Stimulated activated CD8-positive, alpha-beta memory T cell treated with anti-CD3 and anti-CD28 coated beads, Interleukin-12 subunit alpha, Interleukin-12 subunit beta, amount 100 ng/mL, for 1 hour (primary cell): ENCODE measurements around the gene GNLY.
"Not testable (repeated sequence)": the region's sequence is repeated elsewhere in the genome, so short reads cannot be mapped to it uniquely, and the experiment has no call there.

Source experiments
- DNase-seq: peaks from one replicate; pipeline ENCODE4 v3.0.0-alpha.2; 2020; ENCODE audit warnings: low read depth

GNLY gene

GRCh38 chr2:85710687-85711577 lies 16.8 kb downstream of the GNLY start:
- DNase-seq: no peak

- DNase-seq: no peak
These were observed 17.5 kb downstream of the GNLY start for GRCh38 chr2:85711578-85712060.

- no peak for DNase-seq
These were observed 18.2 kb downstream of the GNLY start for GRCh38 chr2:85712336-85712735.

GRCh38 chr2:85712849-85713612 lies 18.9 kb downstream of the GNLY start:
- no peak for DNase-seq

GRCh38 chr2:85713836-85714235 lies 19.7 kb downstream of the GNLY start:
- no peak for DNase-seq

- DNase-seq: not testable (repeated sequence)
These were observed 20.3 kb downstream of the GNLY start for GRCh38 chr2:85714421-85714820.

- no peak for DNase-seq
These were observed 20.7 kb downstream of the GNLY start for GRCh38 chr2:85714841-85715240.

- no peak for DNase-seq
These were observed 22.3 kb downstream of the GNLY start for GRCh38 chr2:85716346-85716914.

GRCh38 chr2:85717308-85718008 lies 23.3 kb downstream of the GNLY start:
- no peak for DNase-seq

- DNase-seq: no peak
These were observed 23.8 kb downstream of the GNLY start for GRCh38 chr2:85718009-85718391.

GRCh38 chr2:85718885-85719492 lies 24.8 kb downstream of the GNLY start:
- DNase-seq: no peak

- no peak for DNase-seq
These were observed 25.6 kb downstream of the GNLY start for GRCh38 chr2:85719609-85720240.

- no peak for DNase-seq
These were observed 26.4 kb downstream of the GNLY start for GRCh38 chr2:85720533-85720932.

- DNase-seq: no peak
These were observed 27.5 kb downstream of the GNLY start for GRCh38 chr2:85721641-85722040.

- no peak for DNase-seq
These were observed 28.4 kb downstream of the GNLY start for GRCh38 chr2:85722519-85722918.

- DNase-seq: no peak
These were observed 29.7 kb downstream of the GNLY start for GRCh38 chr2:85723707-85724360.

- no peak for DNase-seq
These were observed 30.6 kb downstream of the GNLY start for GRCh38 chr2:85724731-85725181.

- no peak for DNase-seq
These were observed 31.3 kb downstream of the GNLY start for GRCh38 chr2:85725451-85725850.

GRCh38 chr2:85727798-85728197 lies 33.6 kb downstream of the GNLY start:
- no peak for DNase-seq

- DNase-seq: no peak
These were observed 34.2 kb downstream of the GNLY start for GRCh38 chr2:85728342-85728741.
